K562 (cell line): Measurements from ENCODE around the gene PLXNA2. TPM values are rescaled to one million over a fixed set of nuclear protein-coding genes. Genes with fewer than 3 reads are reported as not detected.

ENCODE experiments used
- ATF2 ChIP-seq: sonication (generic); formaldehyde crosslinking; IDR thresholded peaks from 2 replicates; pipeline ENCODE4 v1.8.1; 2022; ENCODE audit warnings: missing genetic modification reagents
- BRF1 ChIP-seq: IDR thresholded peaks from 3 replicates; pipeline ENCODE4 v1.6.1; 2011; ENCODE audit warnings: borderline replicate concordance, mild to moderate bottlenecking; ENCODE audit not compliant: insufficient read length; ENCODE audit errors: extremely low read depth
- CBFA2T3 ChIP-seq: fragments of 450-650 bp; IDR thresholded peaks from 2 replicates; pipeline ENCODE4 v1.6.1; 2017
- CC2D1A ChIP-seq: fragments of 450-650 bp; IDR thresholded peaks from 2 replicates; pipeline ENCODE4 v1.6.1; 2017; ENCODE audit warnings: mild to moderate bottlenecking
- ELK1 ChIP-seq: sonication (generic); formaldehyde crosslinking; IDR thresholded peaks from 2 replicates; pipeline ENCODE4 v1.8.1; 2022; ENCODE audit warnings: missing genetic modification reagents
- IRF1 ChIP-seq: sonication (generic); formaldehyde crosslinking; IDR thresholded peaks from 2 replicates; pipeline ENCODE4 v1.8.0; 2022; ENCODE audit warnings: missing genetic modification reagents, mild to moderate bottlenecking, borderline replicate concordance
- L3MBTL2 ChIP-seq: fragments of 450-650 bp; IDR thresholded peaks from 2 replicates; pipeline ENCODE4 v1.6.1; 2016; ENCODE audit warnings: mild to moderate bottlenecking, moderate library complexity
- NCOA4 ChIP-seq: fragments of 450-650 bp; IDR thresholded peaks from 2 replicates; pipeline ENCODE4 v1.6.1; 2018; ENCODE audit warnings: mild to moderate bottlenecking; ENCODE audit not compliant: partially characterized antibody
- PBX2 ChIP-seq, 2 experiments: IDR thresholded peaks in 1 of 2; conservative IDR thresholded peaks in 1 of 2; 2 replicates each; pipeline ENCODE4 v1.6.1; 2016; ENCODE audit warnings: low read depth in 2 of 2, mild to moderate bottlenecking in 1 of 2, missing compliant biosample characterization in 1 of 2, missing genetic modification characterization in 1 of 2, moderate library complexity in 1 of 2
- POLR2AphosphoS2 ChIP-seq: IDR thresholded peaks from 2 replicates; pipeline ENCODE4 v1.6.1; 2012; ENCODE audit warnings: low read length, improper control_type of control experiment
- SMARCA5 ChIP-seq: fragments of 450-650 bp; IDR thresholded peaks from 2 replicates; pipeline ENCODE4 v1.6.1; 2016
- SMARCB1 ChIP-seq: IDR thresholded peaks from 2 replicates; pipeline ENCODE4 v1.6.1; 2011; ENCODE audit warnings: improper control_type of control experiment, low read depth; ENCODE audit not compliant: insufficient read length
- TAF1 ChIP-seq: IDR thresholded peaks from 2 replicates; pipeline ENCODE4 v1.6.1; 2011; ENCODE audit warnings: mild to moderate bottlenecking, low read length, moderate library complexity; ENCODE audit not compliant: insufficient read depth, control insufficient read depth, severe bottlenecking; ENCODE audit errors: extremely low read depth
- ZKSCAN3 ChIP-seq: fragments of 250-450 bp; sonication (Bioruptor Pico); IDR thresholded peaks from 2 replicates; pipeline ENCODE4 v1.4.0; 2020
- ZNF197 ChIP-seq: fragments of 200-800 bp; sonication (Bioruptor generic); IDR thresholded peaks from 2 replicates; pipeline ENCODE4 v1.6.1; 2016; ENCODE audit warnings: low read depth, missing genetic modification characterization, missing compliant biosample characterization
- ZNF431 ChIP-seq: sonication (generic); formaldehyde crosslinking; IDR thresholded peaks from 2 replicates; pipeline ENCODE4 v1.8.0; 2022; ENCODE audit warnings: mild to moderate bottlenecking, missing genetic modification reagents
- polyA plus RNA-seq, 8 experiments: library from polyadenylated mRNA; depleted of rRNA in 4 of 8; stranded (reverse) in 5 of 8; unstranded in 3 of 8; fragments of >200 nt; fragmentation: Nextera tagmentation in 2 of 8; fragmentation: Illumina TruSeq in 1 of 8; extraction: Ambion mirVana in 2 of 8; extraction: Trizol in 1 of 8; gene quantifications; 2 replicates each; pipeline versions ENCODE4 v1.2.1 to v1.2.3, GENCODE V29; 2011 to 2014; ENCODE audit warnings: inconsistent platforms in 1 of 8, missing spikeins in 1 of 8
- total RNA-seq, 7 experiments: library from RNA; depleted of rRNA in 6 of 7; stranded (reverse); fragments of >200 nt in 6 of 7; fragmentation: Illumina TruSeq in 2 of 7; extraction: Trizol in 2 of 7; gene quantifications; 2 replicates each; pipeline versions ENCODE4 v1.2.1 to v1.2.3, GENCODE V29; 2011 to 2021; ENCODE audit warnings: low replicate concordance in 1 of 7
- TF ChIP-seq, protein P1 (sequence below): fragments of 250-450 bp; sonication (Bioruptor Pico); IDR thresholded peaks from 2 replicates; pipeline ENCODE4 v1.5.1; 2021; ENCODE audit warnings: mild to moderate bottlenecking
- TF ChIP-seq, protein P2 (sequence below), 2 experiments: fragments of 450-650 bp in 1 of 2; sonication (generic) in 1 of 2; formaldehyde crosslinking in 1 of 2; IDR thresholded peaks in 1 of 2; conservative IDR thresholded peaks in 1 of 2; 2 replicates each; pipeline versions ENCODE4 v1.6.1 to v1.8.1; 2016 to 2023; ENCODE audit warnings: mild to moderate bottlenecking in 2 of 2, moderate library complexity in 2 of 2, inconsistent platforms in 1 of 2, missing genetic modification reagents in 1 of 2

PLXNA2 gene
- total and polyA plus RNA-seq, 9 of the 15 experiments (the other 6 are each of a cell fraction or from before 2014, with no cell fraction given): 0.01 to 1.3 (median 0.32) TPM

GRCh38 chr1:208235982-208236761 is 8.0 kb downstream of the PLXNA2 start (continued):
- TF ChIP-seq ATF2 (no peak), POLR2AphosphoS2 (no peak), TAF1 (no peak), CC2D1A (no peak), PBX2 (CRISPR knock-in tag; IDR thresholded peaks at IDR 0.05; ENCODE audit: low read depth) (no peak), PBX2 (tag; conservative IDR thresholded peaks at IDR 0.05; ENCODE audit: low read depth) (peak; percentile 8; the same call in 1 of the 2 replicates), L3MBTL2 (peak; percentile 86), ZNF431 (CRISPR knock-in tag) (no peak), ZNF197 (CRISPR knock-in tag) (no peak), IRF1 (CRISPR knock-in tag) (no peak), ELK1 (no peak), ZKSCAN3 (CRISPR knock-in tag) (no peak), BRF1 (no peak), NCOA4 (no peak), SMARCB1 (peak; percentile 80), CBFA2T3 (no peak), SMARCA5 (no peak)
- TF ChIP-seq, protein P1, sequence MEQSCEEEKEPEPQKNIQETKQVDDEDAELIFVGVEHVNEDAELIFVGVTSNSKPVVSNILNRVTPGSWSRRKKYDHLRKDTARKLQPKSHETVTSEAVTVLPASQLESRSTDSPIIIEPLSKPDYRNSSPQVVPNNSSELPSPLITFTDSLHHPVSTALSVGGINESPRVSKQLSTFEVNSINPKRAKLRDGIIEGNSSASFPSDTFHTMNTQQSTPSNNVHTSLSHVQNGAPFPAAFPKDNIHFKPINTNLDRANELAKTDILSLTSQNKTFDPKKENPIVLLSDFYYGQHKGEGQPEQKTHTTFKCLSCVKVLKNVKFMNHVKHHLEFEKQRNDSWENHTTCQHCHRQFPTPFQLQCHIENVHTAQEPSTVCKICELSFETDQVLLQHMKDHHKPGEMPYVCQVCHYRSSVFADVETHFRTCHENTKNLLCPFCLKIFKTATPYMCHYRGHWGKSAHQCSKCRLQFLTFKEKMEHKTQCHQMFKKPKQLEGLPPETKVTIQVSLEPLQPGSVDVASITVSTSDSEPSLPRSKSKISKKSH (CRISPR knock-in tag): no peak
- TF ChIP-seq, protein P2, sequence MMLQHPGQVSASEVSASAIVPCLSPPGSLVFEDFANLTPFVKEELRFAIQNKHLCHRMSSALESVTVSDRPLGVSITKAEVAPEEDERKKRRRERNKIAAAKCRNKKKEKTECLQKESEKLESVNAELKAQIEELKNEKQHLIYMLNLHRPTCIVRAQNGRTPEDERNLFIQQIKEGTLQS (IDR thresholded peaks at IDR 0.05): 0 out of 2 replicates have a peak, but pooled peaks have one; percentile 23
- TF ChIP-seq, protein P2 (CRISPR knock-in tag; conservative IDR thresholded peaks at IDR 0.05): no peak
